ENCODE results near the gene DNAH14. TPM values are rescaled to one million over a fixed set of nuclear protein-coding genes. Genes with fewer than 3 reads are reported as not detected.
"Not testable (repeated sequence)": the region's sequence is repeated elsewhere in the genome, so short reads cannot be mapped to it uniquely, and the experiment has no call there.

DNAH14 gene
- polyA plus RNA-seq, 4 donors, result 1.4 to 12.9 (median 3.9) TPM; not detected in 1

DNA sequence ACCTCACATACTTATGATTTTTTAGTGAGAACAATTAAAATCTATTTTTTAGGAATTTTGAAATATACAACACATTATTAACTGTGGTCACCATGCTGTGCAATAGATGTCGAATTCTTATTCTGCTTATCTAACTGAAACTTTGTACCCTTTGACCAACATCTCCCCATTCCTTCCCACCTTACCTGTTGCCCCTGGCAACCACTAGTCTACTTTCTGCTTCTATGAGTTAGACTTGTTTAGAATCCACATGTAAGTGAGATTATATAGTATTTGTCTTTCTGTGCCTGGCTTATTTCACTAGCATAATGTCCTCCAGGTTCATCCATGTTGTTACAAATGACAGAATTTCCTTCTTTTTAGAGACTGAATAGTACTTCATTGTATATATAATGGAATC, 330.1 kb downstream of the DNAH14 start:
- H3K27ac ChIP-seq (ENCODE audit: low read depth in 1 of 3, low read length in 2 of 3), result no peak overlapping the region
- no peak for DNase-seq
- no peaks in the 10 kb centered on the region for H3K4me1 ChIP-seq (ENCODE audit: control insufficient read depth in 3 of 3, insufficient read depth in 2 of 3, low read depth in 1 of 3, low read length in 2 of 3)
- H3K36me3 ChIP-seq (ENCODE audit: control insufficient read depth in 3 of 3, insufficient read depth in 2 of 3, low read depth in 1 of 3, low read length in 3 of 3), result no peaks in the 10 kb centered on the region
- H3K9me3 ChIP-seq (ENCODE audit: control insufficient read depth in 2 of 2, insufficient read depth in 1 of 2, low read depth in 1 of 2, low read length in 1 of 2), result no peaks in the 10 kb centered on the region
- no peak overlapping the region for H3K4me3 ChIP-seq (ENCODE audit: low read depth in 1 of 3, low read length in 3 of 3)
- 39 to 66% (median 58%) methylated on average over 1 of the region's 1 CpG for WGBS, 3 donors
- FAIRE-seq, result no peak
- H3K27me3 ChIP-seq (ENCODE audit: control insufficient read depth in 3 of 3, insufficient read depth in 3 of 3, low read length in 3 of 3), result no peaks in the 10 kb centered on the region

DNA sequence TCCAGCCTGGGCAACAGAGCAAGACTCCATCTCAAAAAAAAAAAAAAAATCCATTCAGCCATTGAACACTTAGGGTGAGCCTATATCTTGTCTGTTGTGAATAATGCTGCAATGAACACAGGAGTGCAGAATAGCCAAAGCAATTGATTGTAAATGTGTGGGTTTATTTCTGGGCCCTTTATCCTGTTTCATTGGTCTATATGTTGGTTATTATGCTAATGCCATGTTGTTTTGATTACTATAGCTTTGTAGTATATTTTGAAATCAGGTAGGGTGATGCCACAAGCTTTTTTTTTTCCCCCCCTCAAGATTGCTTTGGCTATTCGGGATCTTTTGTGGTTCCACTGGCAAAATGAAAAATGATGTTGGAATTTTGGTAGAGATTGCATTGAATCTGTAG, 330.8 kb downstream of the DNAH14 start:
- Histone ChIP-seq H3K36me3 (ENCODE audit: control insufficient read depth in 3 of 3, insufficient read depth in 2 of 3, low read depth in 1 of 3, low read length in 3 of 3) (no peaks in the 10 kb centered on the region), H3K27me3 (ENCODE audit: control insufficient read depth in 3 of 3, insufficient read depth in 3 of 3, low read length in 3 of 3) (no peaks in the 10 kb centered on the region), H3K4me3 (ENCODE audit: low read depth in 1 of 3, low read length in 3 of 3) (no peak overlapping the region), H3K9me3 (ENCODE audit: control insufficient read depth in 2 of 2, insufficient read depth in 1 of 2, low read depth in 1 of 2, low read length in 1 of 2) (no peaks in the 10 kb centered on the region), H3K27ac (ENCODE audit: low read depth in 1 of 3, low read length in 2 of 3) (no peak overlapping the region), H3K4me1 (ENCODE audit: control insufficient read depth in 3 of 3, insufficient read depth in 2 of 3, low read depth in 1 of 3, low read length in 2 of 3) (no peaks in the 10 kb centered on the region)
- WGBS, 3 donors, result 79 to 96% (median 81%) methylated on average over 1 of the region's 1 CpG
- no peak for DNase-seq
- FAIRE-seq, result no peak

DNA sequence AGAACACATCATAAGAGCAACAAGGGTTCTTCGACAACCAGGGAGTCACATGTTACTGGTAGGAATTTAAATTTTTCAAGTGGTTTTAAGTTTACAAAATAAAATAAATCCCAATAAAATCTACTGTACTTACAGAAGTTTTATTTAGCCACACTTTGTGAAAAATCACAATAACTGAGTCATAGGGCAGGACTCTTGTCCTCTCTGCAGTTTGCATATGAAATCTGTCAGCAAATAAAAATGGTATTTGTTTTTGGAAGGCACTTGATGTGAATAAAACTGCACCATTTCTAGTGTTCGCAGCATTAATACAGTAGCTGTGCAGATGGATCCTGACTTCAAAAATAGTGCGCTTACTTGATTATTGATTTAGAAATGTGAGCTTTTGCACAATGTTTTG, 348.0 kb downstream of the DNAH14 start:
- DNase-seq, result no peak
- 86 to 94% (median 87%) methylated on average over 3 of the region's 3 CpGs for WGBS, 3 donors
- no peak for FAIRE-seq
- Histone ChIP-seq H3K36me3 (ENCODE audit: control insufficient read depth in 3 of 3, insufficient read depth in 2 of 3, low read depth in 1 of 3, low read length in 3 of 3) (no peaks in the 10 kb centered on the region), H3K4me3 (ENCODE audit: low read depth in 1 of 3, low read length in 3 of 3) (no peak overlapping the region), H3K27ac (ENCODE audit: low read depth in 1 of 3, low read length in 2 of 3) (no peak overlapping the region), H3K4me1 (ENCODE audit: control insufficient read depth in 3 of 3, insufficient read depth in 2 of 3, low read depth in 1 of 3, low read length in 2 of 3) (no peaks in the 10 kb centered on the region), H3K27me3 (ENCODE audit: control insufficient read depth in 3 of 3, insufficient read depth in 3 of 3, low read length in 3 of 3) (no peaks in the 10 kb centered on the region), H3K9me3 (ENCODE audit: control insufficient read depth in 2 of 2, insufficient read depth in 1 of 2, low read depth in 1 of 2, low read length in 1 of 2) (peaks cover 0 to 10% of the 10 kb centered on the region in 2 donors)

DNA sequence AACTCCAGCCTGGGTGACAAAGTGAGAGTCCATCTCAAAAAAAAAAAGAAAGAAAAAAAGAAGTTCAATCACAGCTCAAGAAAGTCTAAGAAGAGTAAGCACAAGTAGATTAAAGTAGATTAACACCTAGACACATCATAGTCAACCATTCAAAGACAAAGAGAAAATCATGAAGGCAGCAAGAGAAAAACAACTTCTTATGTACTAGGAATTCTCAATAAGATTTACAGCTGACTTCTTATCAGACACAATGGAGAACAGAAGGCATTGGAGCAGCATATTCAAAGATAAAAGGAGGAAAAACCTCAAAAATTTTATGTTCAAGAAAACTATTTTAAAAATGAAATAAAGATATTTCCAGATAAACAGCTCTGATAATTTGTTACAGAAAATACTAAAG, 351.1 kb downstream of the DNAH14 start:
- FAIRE-seq, result no peak
- no peak overlapping the region for H3K27ac ChIP-seq (ENCODE audit: low read depth in 1 of 3, low read length in 2 of 3)
- H3K36me3 ChIP-seq (ENCODE audit: control insufficient read depth in 3 of 3, insufficient read depth in 2 of 3, low read depth in 1 of 3, low read length in 3 of 3), result no peaks in the 10 kb centered on the region
- peaks cover 0 to 10% of the 10 kb centered on the region in 2 donors for H3K9me3 ChIP-seq (ENCODE audit: control insufficient read depth in 2 of 2, insufficient read depth in 1 of 2, low read depth in 1 of 2, low read length in 1 of 2)
- H3K27me3 ChIP-seq (ENCODE audit: control insufficient read depth in 3 of 3, insufficient read depth in 3 of 3, low read length in 3 of 3), result no peaks in the 10 kb centered on the region
- no peak overlapping the region for H3K4me3 ChIP-seq (ENCODE audit: low read depth in 1 of 3, low read length in 3 of 3)
- DNase-seq, result no peak
- H3K4me1 ChIP-seq (ENCODE audit: control insufficient read depth in 3 of 3, insufficient read depth in 2 of 3, low read depth in 1 of 3, low read length in 2 of 3), result no peaks in the 10 kb centered on the region

DNA sequence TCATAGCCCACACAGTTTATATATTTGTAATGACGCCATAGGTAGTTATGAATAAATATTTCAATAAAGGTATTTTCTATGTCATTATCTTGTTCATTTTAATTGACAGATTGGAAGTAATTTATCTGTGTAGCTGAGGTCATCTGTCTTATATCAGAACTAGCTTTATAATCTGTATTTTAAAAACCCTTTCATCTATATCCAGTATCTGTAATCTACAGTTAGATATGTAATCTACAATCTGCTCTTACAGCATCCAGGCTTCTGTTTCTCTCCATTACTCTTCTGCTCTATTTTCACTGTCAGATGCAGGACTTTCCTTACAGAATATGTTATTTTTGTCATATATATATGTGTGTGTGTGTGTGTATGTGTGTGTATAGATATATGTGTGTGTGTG, 360.8 kb downstream of the DNAH14 start:
- H3K9me3 ChIP-seq (ENCODE audit: control insufficient read depth in 2 of 2, insufficient read depth in 1 of 2, low read depth in 1 of 2, low read length in 1 of 2), result peaks cover 0 to 4% of the 10 kb centered on the region in 2 donors
- no peak overlapping the region for H3K27ac ChIP-seq (ENCODE audit: low read depth in 1 of 3, low read length in 2 of 3)
- no peaks in the 10 kb centered on the region for H3K4me1 ChIP-seq (ENCODE audit: control insufficient read depth in 3 of 3, insufficient read depth in 2 of 3, low read depth in 1 of 3, low read length in 2 of 3)
- H3K4me3 ChIP-seq (ENCODE audit: low read depth in 1 of 3, low read length in 3 of 3), result no peak overlapping the region
- no peaks in the 10 kb centered on the region for H3K36me3 ChIP-seq (ENCODE audit: control insufficient read depth in 3 of 3, insufficient read depth in 2 of 3, low read depth in 1 of 3, low read length in 3 of 3)
- H3K27me3 ChIP-seq (ENCODE audit: control insufficient read depth in 3 of 3, insufficient read depth in 3 of 3, low read length in 3 of 3), result no peaks in the 10 kb centered on the region
- DNase-seq, result no peak
- WGBS, 3 donors, result 72 to 87% (median 77%) methylated on average over 1 of the region's 1 CpG
- FAIRE-seq, result no peak

DNA sequence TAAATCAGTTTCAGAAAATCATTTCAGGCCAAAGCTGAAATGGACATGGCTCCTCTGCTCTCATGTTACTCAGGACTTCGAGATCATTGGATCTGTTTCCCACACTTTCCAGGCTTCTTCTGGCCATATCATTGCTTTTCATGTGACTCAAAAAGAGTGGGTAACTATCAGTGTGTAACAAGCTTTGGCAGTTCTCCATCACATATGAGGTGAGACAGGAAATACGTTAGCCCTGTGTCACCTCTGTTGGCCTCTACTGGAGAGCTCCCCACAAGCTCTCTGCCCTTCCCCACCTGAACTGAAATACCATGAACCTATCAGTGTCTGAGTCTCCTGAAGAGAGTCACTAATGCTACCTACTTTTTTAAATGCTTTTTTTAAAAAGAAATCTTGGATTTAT, 370.1 kb downstream of the DNAH14 start:
- Histone ChIP-seq H3K36me3 (ENCODE audit: control insufficient read depth in 3 of 3, insufficient read depth in 2 of 3, low read depth in 1 of 3, low read length in 3 of 3) (no peaks in the 10 kb centered on the region), H3K4me3 (ENCODE audit: low read depth in 1 of 3, low read length in 3 of 3) (no peak overlapping the region), H3K27me3 (ENCODE audit: control insufficient read depth in 3 of 3, insufficient read depth in 3 of 3, low read length in 3 of 3) (no peaks in the 10 kb centered on the region), H3K27ac (ENCODE audit: low read depth in 1 of 3, low read length in 2 of 3) (no peak overlapping the region), H3K9me3 (ENCODE audit: control insufficient read depth in 2 of 2, insufficient read depth in 1 of 2, low read depth in 1 of 2, low read length in 1 of 2) (peaks cover 0 to 4% of the 10 kb centered on the region in 2 donors), H3K4me1 (ENCODE audit: control insufficient read depth in 3 of 3, insufficient read depth in 2 of 3, low read depth in 1 of 3, low read length in 2 of 3) (no peaks in the 10 kb centered on the region)
- 69 to 75% (median 71%) methylated on average over 2 of the region's 2 CpGs for WGBS, 3 donors
- DNase-seq, result no peak
- FAIRE-seq, result no peak

DNA sequence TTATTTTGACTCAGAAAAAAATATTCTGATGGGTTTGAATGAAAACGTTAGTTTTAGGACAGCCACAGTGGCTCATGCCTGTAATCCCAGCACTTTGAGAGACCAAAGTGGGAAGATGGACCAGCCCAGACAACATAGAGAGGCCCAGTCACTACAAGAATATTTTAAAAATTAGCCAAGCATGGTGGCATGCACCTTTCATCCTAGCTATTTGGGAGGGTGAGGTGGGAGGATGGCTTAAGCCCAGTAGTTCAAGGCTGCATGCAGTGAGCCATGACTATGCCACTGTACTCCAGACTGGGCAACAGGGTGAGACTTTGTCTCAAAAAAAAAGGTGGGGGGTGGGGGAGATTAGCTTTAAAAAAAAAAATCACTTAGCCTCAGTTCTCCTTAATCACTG, 370.9 kb downstream of the DNAH14 start:
- Histone ChIP-seq H3K27ac (ENCODE audit: low read depth in 1 of 3, low read length in 2 of 3) (no peak overlapping the region), H3K27me3 (ENCODE audit: control insufficient read depth in 3 of 3, insufficient read depth in 3 of 3, low read length in 3 of 3) (no peaks in the 10 kb centered on the region), H3K4me3 (ENCODE audit: low read depth in 1 of 3, low read length in 3 of 3) (no peak overlapping the region), H3K36me3 (ENCODE audit: control insufficient read depth in 3 of 3, insufficient read depth in 2 of 3, low read depth in 1 of 3, low read length in 3 of 3) (no peaks in the 10 kb centered on the region), H3K9me3 (ENCODE audit: control insufficient read depth in 2 of 2, insufficient read depth in 1 of 2, low read depth in 1 of 2, low read length in 1 of 2) (peaks cover 0 to 3% of the 10 kb centered on the region in 2 donors), H3K4me1 (ENCODE audit: control insufficient read depth in 3 of 3, insufficient read depth in 2 of 3, low read depth in 1 of 3, low read length in 2 of 3) (no peaks in the 10 kb centered on the region)
- FAIRE-seq, result no peak
- WGBS, 3 donors, result 78 to 92% (median 82%) methylated on average over 1 of the region's 1 CpG
- no peak for DNase-seq

DNA sequence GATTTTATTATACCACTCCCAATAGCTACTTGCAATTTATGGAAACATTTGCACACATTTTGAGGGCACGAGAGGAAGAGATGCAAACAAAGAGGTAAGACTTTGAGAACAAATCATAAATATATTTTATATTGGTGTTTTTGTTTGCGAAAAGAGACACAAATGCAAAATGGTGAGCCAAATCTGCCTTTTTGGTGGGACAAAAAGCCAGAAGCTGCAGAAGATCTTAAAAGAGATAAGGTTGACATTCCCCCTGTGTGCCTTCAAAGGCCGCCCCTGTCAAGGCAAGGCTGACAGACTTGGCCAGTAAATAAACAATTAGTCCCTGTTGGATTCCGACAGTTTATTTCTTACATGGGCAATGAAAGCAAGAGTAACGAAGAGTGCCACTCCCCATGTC, 375.5 kb downstream of the DNAH14 start:
- DNase-seq (no peak), FAIRE-seq (no peak)
- H3K27ac ChIP-seq (ENCODE audit: low read depth in 1 of 3, low read length in 2 of 3), result no peak overlapping the region
- no peaks in the 10 kb centered on the region for H3K27me3 ChIP-seq (ENCODE audit: control insufficient read depth in 3 of 3, insufficient read depth in 3 of 3, low read length in 3 of 3)
- H3K4me3 ChIP-seq (ENCODE audit: low read depth in 1 of 3, low read length in 3 of 3), result no peak overlapping the region
- no peaks in the 10 kb centered on the region for H3K9me3 ChIP-seq (ENCODE audit: control insufficient read depth in 2 of 2, insufficient read depth in 1 of 2, low read depth in 1 of 2, low read length in 1 of 2)
- WGBS, 3 donors, result 78 to 93% (median 88%) methylated on average over 5 of the region's 5 CpGs
- H3K36me3 ChIP-seq (ENCODE audit: control insufficient read depth in 3 of 3, insufficient read depth in 2 of 3, low read depth in 1 of 3, low read length in 3 of 3), result no peaks in the 10 kb centered on the region
- H3K4me1 ChIP-seq (ENCODE audit: control insufficient read depth in 3 of 3, insufficient read depth in 2 of 3, low read depth in 1 of 3, low read length in 2 of 3), result no peaks in the 10 kb centered on the region

DNA sequence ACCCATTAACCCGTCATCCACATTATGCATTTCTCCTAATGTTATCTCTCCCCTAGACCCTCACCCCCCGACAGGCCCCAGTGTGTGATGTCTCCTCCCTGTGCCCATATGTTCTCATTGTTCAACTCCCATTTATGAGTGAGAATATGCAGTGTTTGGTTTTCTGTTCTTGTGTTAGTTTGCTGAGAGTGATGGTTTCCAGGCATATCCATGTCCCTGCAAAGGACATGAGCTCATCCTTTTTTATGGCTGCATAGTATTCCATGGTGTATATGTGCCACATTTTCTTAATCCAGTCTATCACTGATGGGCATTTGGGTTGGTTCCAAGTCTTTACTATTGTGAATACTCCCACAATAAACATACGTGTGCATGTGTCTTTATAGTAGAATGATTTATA, 381.1 kb downstream of the DNAH14 start:
- DNase-seq; H3K4me1 ChIP-seq (ENCODE audit: control insufficient read depth in 3 of 3, insufficient read depth in 2 of 3, low read depth in 1 of 3, low read length in 2 of 3); H3K27ac ChIP-seq (ENCODE audit: low read depth in 1 of 3, low read length in 2 of 3); H3K27me3 ChIP-seq (ENCODE audit: control insufficient read depth in 3 of 3, insufficient read depth in 3 of 3, low read length in 3 of 3); H3K9me3 ChIP-seq (ENCODE audit: control insufficient read depth in 2 of 2, insufficient read depth in 1 of 2, low read depth in 1 of 2, low read length in 1 of 2); H3K4me3 ChIP-seq (ENCODE audit: low read depth in 1 of 3, low read length in 3 of 3); FAIRE-seq; H3K36me3 ChIP-seq (ENCODE audit: control insufficient read depth in 3 of 3, insufficient read depth in 2 of 3, low read depth in 1 of 3, low read length in 3 of 3): not testable (repeated sequence)
- 92 to 94% (median 93%) methylated on average over 3 of the region's 3 CpGs for WGBS, 3 donors

Measured in small intestine (tissue), 7 donors.